HEK293T (cell line): Measurements from ENCODE around the gene DCTN3.

ENCODE experiments used
- CTCF ChIA-PET: fragments of 350-600 bp; formaldehyde crosslinking; extraction: SDS; loops from one replicate; lab custom pipeline; 2021; ENCODE audit warnings: antibody characterized with exemption, inconsistent platforms; lab: Yijun Ruan, JAX
- POLR2A ChIA-PET: fragments of 350-600 bp; formaldehyde crosslinking; extraction: SDS; loops from one replicate; lab custom pipeline; 2020; ENCODE audit warnings: antibody characterized with exemption, inconsistent platforms; lab: Yijun Ruan, JAX
- DNase-seq: peaks from one replicate; pipeline ENCODE4 v3.0.0; 2012; ENCODE audit warnings: mixed read lengths; ENCODE audit errors: extremely low spot score
- ARNT ChIP-seq: fragments of 450-650 bp; IDR thresholded peaks from 2 replicates; pipeline ENCODE4 v1.6.1; 2017; ENCODE audit warnings: mild to moderate bottlenecking
- BHLHE40 ChIP-seq: fragments of 450-650 bp; IDR thresholded peaks from 2 replicates; pipeline ENCODE4 v1.6.1; 2016; ENCODE audit warnings: mild to moderate bottlenecking, moderate library complexity, borderline replicate concordance
- CTBP1 ChIP-seq: fragments of 450-650 bp; IDR thresholded peaks from 2 replicates; pipeline ENCODE4 v1.6.1; 2016; ENCODE audit warnings: borderline replicate concordance
- ELF4 ChIP-seq: fragments of 450-650 bp; IDR thresholded peaks from 2 replicates; pipeline ENCODE4 v1.6.1; 2017; ENCODE audit warnings: antibody characterized with exemption
- FOXA1 ChIP-seq: fragments of 450-650 bp; IDR thresholded peaks from 2 replicates; pipeline ENCODE4 v1.6.1; 2016; ENCODE audit warnings: mild to moderate bottlenecking
- FOXK2 ChIP-seq: fragments of 450-650 bp; IDR thresholded peaks from 2 replicates; pipeline ENCODE4 v1.6.1; 2016; ENCODE audit warnings: mild to moderate bottlenecking
- FOXM1 ChIP-seq: fragments of 450-650 bp; IDR thresholded peaks from 2 replicates; pipeline ENCODE4 v1.6.1; 2017; ENCODE audit warnings: mild to moderate bottlenecking, borderline replicate concordance
- HDGF ChIP-seq: fragments of 450-650 bp; IDR thresholded peaks from 2 replicates; pipeline ENCODE4 v1.6.1; 2017; ENCODE audit warnings: antibody characterized with exemption, borderline replicate concordance
- L3MBTL2 ChIP-seq: fragments of 450-650 bp; conservative IDR thresholded peaks from 2 replicates; pipeline ENCODE4 v1.6.1; 2016; ENCODE audit warnings: mild to moderate bottlenecking
- LEF1 ChIP-seq: fragments of 450-650 bp; IDR thresholded peaks from 2 replicates; pipeline ENCODE4 v1.6.1; 2017; ENCODE audit warnings: mild to moderate bottlenecking, borderline replicate concordance
- NFRKB ChIP-seq: fragments of 450-650 bp; IDR thresholded peaks from 2 replicates; pipeline ENCODE4 v1.6.1; 2016; ENCODE audit warnings: mild to moderate bottlenecking, moderate library complexity
- PKNOX1 ChIP-seq: fragments of 450-650 bp; IDR thresholded peaks from 2 replicates; pipeline ENCODE4 v1.6.1; 2016
- SP1 ChIP-seq: fragments of 450-650 bp; IDR thresholded peaks from 2 replicates; pipeline ENCODE4 v1.6.1; 2017
- SUZ12 ChIP-seq: fragments of 450-650 bp; IDR thresholded peaks from 2 replicates; pipeline ENCODE4 v1.6.1; 2016; ENCODE audit warnings: mild to moderate bottlenecking
- TARDBP ChIP-seq: fragments of 450-650 bp; IDR thresholded peaks from 2 replicates; pipeline ENCODE4 v1.6.1; 2016
- ZNF384 ChIP-seq: fragments of 450-650 bp; IDR thresholded peaks from 2 replicates; pipeline ENCODE4 v1.6.1; 2016

Gene DCTN3

DNA sequence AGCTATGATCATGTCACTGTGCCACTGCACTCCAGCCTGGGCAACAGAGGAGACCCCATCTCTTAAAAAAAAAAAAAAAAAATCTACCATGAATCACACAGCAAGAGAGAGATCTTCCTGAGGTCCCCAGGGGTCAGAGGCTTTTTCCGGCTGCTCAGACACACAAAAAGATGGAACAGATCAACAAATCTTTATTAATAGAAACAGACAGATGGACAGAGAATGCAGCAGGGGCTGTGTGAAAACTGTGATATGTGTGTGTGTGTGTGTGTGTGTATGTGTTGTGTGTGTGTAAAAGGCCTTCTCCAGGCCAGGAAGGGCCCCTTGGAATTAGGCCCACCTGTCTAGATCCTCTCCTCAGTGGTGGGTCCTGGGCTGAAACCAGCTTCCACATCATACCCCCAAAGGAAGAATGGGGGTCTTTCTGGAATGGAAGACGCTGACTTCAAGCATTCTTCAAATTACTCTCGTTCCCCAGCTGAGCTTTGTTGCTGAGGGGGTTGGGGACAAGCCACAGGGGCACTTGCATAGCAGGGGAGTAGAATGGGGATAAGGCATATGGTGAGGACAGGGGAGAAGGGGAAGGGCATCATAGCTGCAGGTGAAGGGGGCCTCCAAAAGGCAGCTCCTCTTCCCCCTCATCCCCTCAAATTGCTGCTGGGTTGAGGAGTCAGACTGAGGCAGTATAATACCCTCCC lies 14.4 kb upstream of the DCTN3 start:
- no peak for DNase-seq
- TF ChIP-seq FOXA1 (no peak), ELF4 (no peak), LEF1 (no peak), FOXK2 (no peak), PKNOX1 (no peak), HDGF (no peak), BHLHE40 (no peak), ZNF384 (no peak), FOXM1 (no peak), NFRKB (no peak), TARDBP (no peak), SUZ12 (no peak), SP1 (no peak), L3MBTL2 (no peak)
- ChIA-PET POLR2A (interaction anchor here (1.0 to 6.0 kb wide), 3 partner anchors 12 to 23 kb away, joined by 3 to 67 read pairs (median 6); partner anchors contain the start of genes GALT and RPP25L), CTCF (interaction anchor here (0.8 to 3.7 kb wide), 8 partner anchors 10 to 68 kb away, joined by 3 to 15 read pairs (median 5); partner anchors contain the start of genes DCTN3, GALT and RPP25L)

GRCh38 chr9:34633851-34634550 lies 13.7 kb upstream of the DCTN3 start:
- ChIA-PET POLR2A (interaction anchor here (1.0 to 6.0 kb wide), 2 partner anchors 12 to 22 kb away, joined by 6 to 67 read pairs; partner anchors contain the start of genes GALT and RPP25L), CTCF (interaction anchor here (0.6 to 3.7 kb wide), 9 partner anchors 10 to 67 kb away, joined by 3 to 15 read pairs (median 4); partner anchors contain the start of genes DCTN3, GALT and RPP25L)
- DNase-seq: peak; percentile 75
- TF ChIP-seq SP1: no peak
- no peak for TF ChIP-seq FOXM1
- TF ChIP-seq HDGF: no peak
- no peak for TF ChIP-seq FOXA1
- no peak for TF ChIP-seq BHLHE40
- TF ChIP-seq LEF1: no peak
- TF ChIP-seq ARNT: no peak
- TF ChIP-seq TARDBP: no peak
- TF ChIP-seq NFRKB: no peak

- ChIA-PET CTCF (interaction anchor here (0.5 to 3.7 kb wide), 8 partner anchors 11 to 560 kb away, joined by 3 to 15 read pairs (median 5); partner anchors contain the start of genes GALT and RPP25L), POLR2A (interaction anchor here (0.5 to 6.0 kb wide), 3 partner anchors 13 to 341 kb away, joined by 4 to 67 read pairs (median 6); partner anchors contain the start of genes GALT and RPP25L)
- no peak for DNase-seq
- TF ChIP-seq SUZ12: no peak
- TF ChIP-seq CTBP1: no peak
- TF ChIP-seq LEF1: no peak
- no peak for TF ChIP-seq FOXK2
- no peak for TF ChIP-seq NFRKB
- TF ChIP-seq FOXA1: no peak
- no peak for TF ChIP-seq L3MBTL2
- TF ChIP-seq HDGF: no peak
- TF ChIP-seq SP1: no peak
- no peak for TF ChIP-seq PKNOX1
- TF ChIP-seq BHLHE40: no peak
- TF ChIP-seq TARDBP: no peak
- no peak for TF ChIP-seq ZNF384
- TF ChIP-seq ARNT: no peak
Measured at GRCh38 chr9:34633166-34633565, 12.9 kb upstream of the DCTN3 start.

DNA sequence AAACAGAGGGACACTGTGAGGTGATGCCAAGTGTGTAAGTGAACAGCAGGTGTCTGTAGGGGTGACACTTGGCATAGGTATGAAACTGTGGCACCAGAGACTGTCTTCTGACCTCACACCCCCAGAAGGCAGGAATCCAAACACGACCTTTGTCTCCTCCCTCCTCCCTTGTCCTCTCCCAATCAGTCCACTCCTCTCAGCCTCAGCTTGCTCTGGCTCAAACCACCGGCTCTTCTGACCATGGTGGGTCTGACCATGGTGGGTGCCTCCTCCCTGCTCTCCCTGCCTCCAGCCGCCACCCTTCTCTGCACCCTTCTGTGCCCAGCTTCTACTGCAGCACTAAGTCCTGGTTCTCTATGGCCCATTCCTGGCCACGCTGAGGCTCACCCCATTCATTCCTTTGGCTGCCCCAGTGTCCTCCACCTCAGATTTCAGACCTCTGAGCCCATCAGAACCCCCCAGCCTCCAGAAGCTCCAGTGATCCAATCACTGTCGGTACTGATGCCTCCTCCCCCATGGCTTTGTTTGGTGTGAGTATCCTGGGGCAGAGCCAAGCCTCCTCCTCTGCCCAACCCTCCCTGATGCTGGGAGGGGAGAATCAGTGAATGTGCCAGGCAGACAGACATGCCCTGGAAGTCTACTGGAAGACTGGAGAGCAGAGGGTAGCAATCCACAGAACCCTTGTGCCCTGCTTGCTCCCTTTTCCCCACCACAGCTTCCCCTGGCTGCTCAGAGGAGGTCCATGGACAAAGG lies 10.3 kb upstream of the DCTN3 start:
- no peak for DNase-seq
- POLR2A ChIA-PET: no interaction called here
- CTCF ChIA-PET: no interaction called here
- TF ChIP-seq LEF1: no peak
- no peak for TF ChIP-seq CTBP1
- no peak for TF ChIP-seq NFRKB
- no peak for TF ChIP-seq BHLHE40
- no peak for TF ChIP-seq TARDBP
- TF ChIP-seq HDGF: no peak
- TF ChIP-seq FOXA1: no peak
- TF ChIP-seq SUZ12: no peak
- TF ChIP-seq SP1: no peak
- TF ChIP-seq ZNF384: no peak
- no peak for TF ChIP-seq FOXM1
- no peak for TF ChIP-seq FOXK2
- TF ChIP-seq ARNT: no peak
- TF ChIP-seq ELF4: no peak
- TF ChIP-seq L3MBTL2: no peak
- TF ChIP-seq PKNOX1: no peak

DNA sequence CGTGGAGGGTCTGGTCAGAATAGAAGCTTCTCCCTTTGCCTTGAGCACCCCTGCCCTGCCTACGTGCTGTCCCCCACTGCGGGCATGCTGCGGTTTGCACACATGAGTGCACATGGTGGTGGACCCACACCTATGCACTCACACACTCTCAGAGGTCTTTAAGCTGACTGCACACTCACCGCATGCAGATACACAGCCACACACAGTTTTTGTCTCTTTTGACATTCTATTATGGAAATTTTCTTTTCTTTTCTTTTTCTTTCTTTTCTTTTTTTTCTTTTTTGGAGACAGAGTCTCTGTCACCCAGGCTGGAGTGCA lies 9.2 kb upstream of the DCTN3 start:
- no peak for DNase-seq
- POLR2A ChIA-PET: interaction anchor here (0.6 to 1.1 kb wide), 2 partner anchors 9 to 212 kb away, joined by 3 read pairs; partner anchors contain the start of gene DCTN3
- CTCF ChIA-PET: no interaction called here
- TF ChIP-seq TARDBP (no peak), LEF1 (no peak), HDGF (no peak), FOXA1 (no peak), PKNOX1 (no peak), BHLHE40 (no peak), ARNT (no peak), ZNF384 (no peak), SUZ12 (no peak), L3MBTL2 (no peak), ELF4 (no peak), SP1 (no peak), CTBP1 (no peak), FOXM1 (no peak), FOXK2 (no peak), NFRKB (no peak)
